Activated gamma-delta T cell (primary cell): ENCODE measurements around the gene WIPF2.

Experiments used
- DNase-seq: peaks from one replicate; lab custom pipeline; 2025; lab: John Stamatoyannopoulos, UW
- total RNA-seq, 2 donors: gene quantifications; one replicate each; lab custom pipeline; 2026; lab: John Stamatoyannopoulos, UW

Gene WIPF2
- total RNA-seq, result 63.5 to 66.1 reads per million in 2 donors

GRCh38 chr17:40218740-40219593 is at the start of gene WIPF2:
Gene WIPF2 (plus strand): TSS chr17:40219304. CDS start chr17:40256460, 37,156 bp downstream.
- peak; percentile 91 for DNase-seq

DNA sequence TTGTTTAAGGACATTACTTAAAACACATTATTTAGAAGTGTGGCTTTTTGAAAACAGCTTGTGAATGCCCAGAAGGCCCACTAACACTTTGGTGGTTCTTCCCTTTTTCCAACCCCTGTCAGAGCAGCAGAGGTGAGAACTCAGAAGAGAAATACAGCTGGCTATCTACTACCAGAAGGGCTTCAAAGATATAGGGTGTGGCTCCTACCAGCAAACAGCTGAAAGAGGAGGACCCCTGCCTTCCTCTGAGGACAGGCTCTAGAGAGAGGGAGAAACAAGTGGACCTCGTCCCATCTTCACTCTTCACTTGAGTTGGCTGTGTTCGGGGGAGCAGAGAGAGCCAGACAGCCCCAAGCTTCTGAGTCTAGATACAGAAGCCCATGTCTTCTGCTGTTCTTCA is 48.8 kb upstream of the WIPF2 start:
- DNase-seq, result no peak

- no peak for DNase-seq
Measured at GRCh38 chr17:40171750-40172149, 47.4 kb upstream of the WIPF2 start.

GRCh38 chr17:40173091-40173777 is 45.9 kb upstream of the WIPF2 start:
- no peak for DNase-seq

GRCh38 chr17:40173778-40174135 is 45.3 kb upstream of the WIPF2 start:
- DNase-seq, result no peak

- no peak for DNase-seq
Measured at GRCh38 chr17:40174514-40174913, 44.6 kb upstream of the WIPF2 start.

- no peak for DNase-seq
Measured at GRCh38 chr17:40175928-40176753, 43.0 kb upstream of the WIPF2 start.

DNA sequence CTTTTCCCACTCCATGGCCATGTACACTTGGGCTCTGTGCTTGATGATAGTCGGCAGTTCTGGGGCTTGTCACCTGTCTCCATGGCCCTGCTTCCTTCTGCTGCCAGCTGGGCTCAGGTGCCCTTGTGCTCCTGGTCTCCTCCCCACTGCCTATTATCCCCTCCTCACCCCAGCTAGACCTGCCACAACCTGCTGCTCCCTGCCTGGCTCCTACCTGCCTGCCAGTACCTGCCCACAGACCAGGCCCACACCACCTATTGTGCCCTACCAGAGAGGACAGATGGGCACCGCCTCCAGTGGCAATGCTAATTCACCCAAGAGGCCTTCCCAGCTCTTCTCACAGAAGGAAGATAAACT is 42.4 kb upstream of the WIPF2 start:
- DNase-seq, result no peak

- DNase-seq, result peak; percentile 64
Measured at GRCh38 chr17:40177275-40177874, 41.7 kb upstream of the WIPF2 start, which contains the start of gene RAPGEFL1. Gene RAPGEFL1 (plus strand): TSS chr17:40177470. CDS start chr17:40177862, 392 bp downstream.

- DNase-seq, result no peak
Measured at GRCh38 chr17:40178021-40178601, 41.0 kb upstream of the WIPF2 start.

- no peak for DNase-seq
Measured at GRCh38 chr17:40178660-40179059, 40.4 kb upstream of the WIPF2 start.

DNA sequence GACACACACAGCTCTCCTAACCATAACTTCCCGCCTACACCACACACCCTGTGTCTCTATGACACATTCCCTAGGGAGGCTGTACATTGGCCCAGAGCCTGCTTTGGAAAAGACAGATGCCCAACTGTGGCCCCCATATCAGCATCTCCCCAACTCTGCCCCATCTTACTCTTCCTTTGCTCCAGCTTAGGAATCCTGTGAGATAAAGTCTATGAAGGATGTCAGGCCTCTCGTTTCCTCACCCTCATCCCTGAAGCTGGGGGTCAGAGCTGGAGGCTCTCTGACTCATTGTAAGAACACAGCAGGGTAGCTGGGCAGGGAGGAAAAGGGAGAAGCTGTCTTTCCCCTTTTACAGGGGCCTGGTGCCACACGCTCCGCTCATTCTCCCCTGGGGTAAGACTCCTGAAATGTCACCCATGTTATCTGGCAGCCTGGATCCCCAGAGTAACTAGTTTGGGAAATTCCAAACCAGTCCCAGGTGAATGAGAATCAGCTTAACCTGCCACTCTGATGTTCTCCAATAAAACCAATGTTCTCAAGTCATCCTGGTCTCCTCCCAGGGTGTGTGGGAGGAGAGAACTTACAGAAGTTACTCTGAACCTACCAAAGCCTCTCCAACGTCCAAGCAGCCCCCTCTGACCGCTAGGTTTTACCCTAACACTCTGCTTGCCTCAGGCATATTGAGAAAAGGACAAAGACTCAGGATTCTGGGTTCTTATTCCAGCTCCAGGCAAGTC is 39.0 kb upstream of the WIPF2 start:
- DNase-seq, result no peak

DNA sequence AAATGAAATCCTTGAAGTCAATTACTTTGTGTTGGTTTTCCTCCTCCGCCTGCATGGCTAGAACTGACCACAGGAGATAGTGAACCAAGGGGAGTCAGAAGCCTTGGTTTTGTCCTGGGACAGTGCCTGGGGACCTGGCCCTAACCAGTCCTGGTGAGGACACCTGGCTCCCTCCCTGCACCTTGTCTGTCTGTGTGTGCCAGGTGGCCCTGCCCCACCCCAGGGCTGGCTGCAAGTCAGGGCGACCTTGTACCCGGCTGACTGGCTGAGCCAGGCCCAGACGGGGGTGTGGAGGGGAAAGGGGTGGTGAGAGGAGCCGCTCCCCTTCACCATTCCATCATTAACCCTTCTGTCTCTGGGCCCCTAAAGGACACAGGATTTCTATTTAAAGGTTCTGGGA is 38.4 kb upstream of the WIPF2 start:
- DNase-seq, result no peak

- DNase-seq, result no peak
Measured at GRCh38 chr17:40181205-40181604, 37.9 kb upstream of the WIPF2 start.

- no peak for DNase-seq
Measured at GRCh38 chr17:40182606-40183005, 36.5 kb upstream of the WIPF2 start.

- DNase-seq, result no peak
Measured at GRCh38 chr17:40187238-40187637, 31.9 kb upstream of the WIPF2 start.

DNA sequence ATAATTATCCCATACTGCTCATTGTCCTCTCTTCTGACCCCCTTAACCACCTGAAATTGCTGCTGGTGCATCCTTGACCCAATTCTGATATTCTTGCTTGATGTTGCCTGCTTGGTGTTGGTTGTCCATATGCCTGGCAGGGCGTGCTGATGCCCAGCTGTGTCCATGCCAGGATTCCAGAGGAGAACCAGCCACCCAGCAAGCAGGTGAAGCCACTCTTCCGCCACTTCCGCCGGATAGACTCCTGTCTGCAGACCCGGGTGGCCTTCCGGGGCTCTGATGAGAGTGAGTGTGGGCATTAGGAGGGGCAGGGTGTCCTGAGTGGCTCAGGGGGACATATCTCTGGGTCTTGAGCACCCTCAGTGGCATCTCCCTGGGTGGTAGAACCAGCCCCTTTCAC is 30.4 kb upstream of the WIPF2 start:
- no peak for DNase-seq

- no peak for DNase-seq
Measured at GRCh38 chr17:40190197-40191021, 28.7 kb upstream of the WIPF2 start.

GRCh38 chr17:40191237-40192208 is 27.6 kb upstream of the WIPF2 start:
- no peak for DNase-seq
